HEK293 (cell line): ENCODE data around the gene TRIM3.

ENCODE experiments used
- CTCF ChIA-PET: fragments of 350-600 bp; formaldehyde crosslinking; extraction: SDS; loops from one replicate; lab custom pipeline; 2021; ENCODE audit warnings: antibody characterized with exemption; lab: Yijun Ruan, JAX
- POLR2A ChIA-PET: fragments of 300-600 bp; formaldehyde crosslinking; extraction: SDS; loops from one replicate; lab custom pipeline; 2020; ENCODE audit warnings: antibody characterized with exemption, inconsistent platforms; lab: Yijun Ruan, JAX
- H3K27ac ChIP-seq: fragments of 200-500 bp; sonication (Bioruptor generic); 2 replicates; pipeline ENCODE4 v1.5.1; 2014; ENCODE audit warnings: low read depth, low read length, control low read depth, inconsistent platforms; ENCODE audit errors: extremely low read depth
- H3K36me3 ChIP-seq, 2 experiments: fragments of 200-500 bp in 1 of 2; sonication (Bioruptor generic) in 1 of 2; 1 replicate in 1 of 2; 2 replicates in 1 of 2; pipeline ENCODE4 v1.5.1; 2014 to 2017; ENCODE audit warnings: inconsistent platforms in 2 of 2, low read length in 2 of 2; ENCODE audit not compliant: control insufficient read depth in 2 of 2, insufficient read depth in 1 of 2
- H3K4me1 ChIP-seq: fragments of 200-500 bp; sonication (Bioruptor generic); 2 replicates; pipeline ENCODE4 v1.5.1; 2014; ENCODE audit warnings: mild to moderate bottlenecking, low read length, inconsistent platforms; ENCODE audit not compliant: control insufficient read depth, insufficient read depth
- H3K4me3 ChIP-seq: 2 replicates; pipeline ENCODE4 v1.5.1; 2011; ENCODE audit warnings: low read depth, mild to moderate bottlenecking, control low read depth, low read length, moderate library complexity
- H3K9me3 ChIP-seq: fragments of 200-500 bp; sonication (Bioruptor generic); 2 replicates; pipeline ENCODE4 v1.5.1; 2014; ENCODE audit warnings: low read depth, low read length, inconsistent platforms; ENCODE audit not compliant: control insufficient read depth, insufficient read depth
- GLI4 ChIP-seq: fragments of 450-650 bp; formaldehyde crosslinking; IDR thresholded peaks from 2 replicates; pipeline ENCODE4 v1.5.1; 2016; ENCODE audit warnings: missing biosample characterization, missing genetic modification characterization
- HOXA7 ChIP-seq: sonication (generic); formaldehyde crosslinking; IDR thresholded peaks from 2 replicates; pipeline ENCODE4 v1.8.1; 2022; ENCODE audit warnings: missing genetic modification reagents, borderline replicate concordance
- KLF1 ChIP-seq: fragments of 450-650 bp; formaldehyde crosslinking; IDR thresholded peaks from 2 replicates; pipeline ENCODE4 v1.5.1; 2016; ENCODE audit warnings: missing biosample characterization, missing genetic modification characterization
- KLF10 ChIP-seq: fragments of 450-650 bp; IDR thresholded peaks from 2 replicates; pipeline ENCODE4 v1.5.1; 2018; ENCODE audit warnings: missing biosample characterization, mild to moderate bottlenecking, missing genetic modification characterization
- KLF9 ChIP-seq: fragments of 450-650 bp; formaldehyde crosslinking; IDR thresholded peaks from 2 replicates; pipeline ENCODE4 v1.5.1; 2016; ENCODE audit warnings: missing biosample characterization, missing genetic modification characterization, low read depth
- ZBTB7A ChIP-seq: fragments of 450-650 bp; formaldehyde crosslinking; IDR thresholded peaks from 2 replicates; pipeline ENCODE4 v1.5.1; 2016; ENCODE audit warnings: low read depth, missing biosample characterization, missing genetic modification characterization
- ZIC2 ChIP-seq: fragments of 450-650 bp; formaldehyde crosslinking; IDR thresholded peaks from 2 replicates; pipeline ENCODE4 v1.5.1; 2016; ENCODE audit warnings: missing biosample characterization, missing genetic modification characterization
- ZNF133 ChIP-seq: fragments of 450-650 bp; formaldehyde crosslinking; IDR thresholded peaks from 2 replicates; pipeline ENCODE4 v1.5.1; 2016; ENCODE audit warnings: missing biosample characterization, missing genetic modification characterization
- ZNF157 ChIP-seq: fragments of 450-650 bp; formaldehyde crosslinking; IDR thresholded peaks from 2 replicates; pipeline ENCODE4 v1.5.1; 2016; ENCODE audit warnings: missing biosample characterization, missing genetic modification characterization
- ZNF202 ChIP-seq: fragments of 450-650 bp; formaldehyde crosslinking; IDR thresholded peaks from 2 replicates; pipeline ENCODE4 v1.5.1; 2016; ENCODE audit warnings: missing biosample characterization, missing genetic modification characterization, borderline replicate concordance
- ZNF350 ChIP-seq: fragments of 450-650 bp; formaldehyde crosslinking; IDR thresholded peaks from 2 replicates; pipeline ENCODE4 v1.5.0; 2017; ENCODE audit warnings: missing biosample characterization, mild to moderate bottlenecking, missing genetic modification characterization
- ZNF391 ChIP-seq: fragments of 450-650 bp; formaldehyde crosslinking; IDR thresholded peaks from 2 replicates; pipeline ENCODE4 v1.5.1; 2016; ENCODE audit warnings: low read depth, missing biosample characterization, missing genetic modification characterization, borderline replicate concordance
- ZNF404 ChIP-seq: fragments of 450-650 bp; formaldehyde crosslinking; IDR thresholded peaks from 2 replicates; pipeline ENCODE4 v1.5.1; 2017; ENCODE audit warnings: missing biosample characterization, missing genetic modification characterization
- ZNF510 ChIP-seq: fragments of 450-650 bp; formaldehyde crosslinking; IDR thresholded peaks from 2 replicates; pipeline ENCODE4 v1.5.1; 2018; ENCODE audit warnings: mild to moderate bottlenecking, missing genetic modification characterization, missing biosample characterization; ENCODE audit not compliant: insufficient replicate concordance
- ZNF514 ChIP-seq: fragments of 450-650 bp; formaldehyde crosslinking; IDR thresholded peaks from 2 replicates; pipeline ENCODE4 v1.5.1; 2016; ENCODE audit warnings: missing biosample characterization, missing genetic modification characterization
- ZNF549 ChIP-seq: fragments of 450-650 bp; IDR thresholded peaks from 2 replicates; pipeline ENCODE4 v1.5.1; 2018; ENCODE audit warnings: missing biosample characterization, missing genetic modification characterization, mild to moderate bottlenecking, inconsistent platforms, moderate library complexity
- ZNF596 ChIP-seq: fragments of 450-650 bp; IDR thresholded peaks from 2 replicates; pipeline ENCODE4 v1.5.0; 2018; ENCODE audit warnings: missing biosample characterization, mild to moderate bottlenecking, missing genetic modification characterization, moderate library complexity
- ZNF701 ChIP-seq: fragments of 450-650 bp; formaldehyde crosslinking; IDR thresholded peaks from 2 replicates; pipeline ENCODE4 v1.5.1; 2016; ENCODE audit warnings: missing biosample characterization, missing genetic modification characterization
- ZNF785 ChIP-seq: fragments of 450-650 bp; formaldehyde crosslinking; IDR thresholded peaks from 2 replicates; pipeline ENCODE4 v1.5.1; 2016; ENCODE audit warnings: missing biosample characterization, missing genetic modification characterization
- TF ChIP-seq, protein P1 (sequence below): fragments of 450-650 bp; formaldehyde crosslinking; IDR thresholded peaks from 2 replicates; pipeline ENCODE4 v1.5.1; 2016; ENCODE audit warnings: missing biosample characterization, missing genetic modification characterization
- TF ChIP-seq, protein P2 (sequence below): fragments of 450-650 bp; formaldehyde crosslinking; IDR thresholded peaks from 2 replicates; pipeline ENCODE4 v1.5.1; 2016; ENCODE audit warnings: missing biosample characterization, missing genetic modification characterization, low read depth
- TF ChIP-seq, protein P3 (sequence below): fragments of 450-650 bp; IDR thresholded peaks from 2 replicates; pipeline ENCODE4 v1.5.1; 2018; ENCODE audit warnings: missing biosample characterization, mild to moderate bottlenecking, missing genetic modification characterization
- TF ChIP-seq, protein P4 (sequence below): fragments of 450-650 bp; formaldehyde crosslinking; IDR thresholded peaks from 2 replicates; pipeline ENCODE4 v1.5.1; 2016; ENCODE audit warnings: missing biosample characterization, missing genetic modification characterization

Gene TRIM3

DNA sequence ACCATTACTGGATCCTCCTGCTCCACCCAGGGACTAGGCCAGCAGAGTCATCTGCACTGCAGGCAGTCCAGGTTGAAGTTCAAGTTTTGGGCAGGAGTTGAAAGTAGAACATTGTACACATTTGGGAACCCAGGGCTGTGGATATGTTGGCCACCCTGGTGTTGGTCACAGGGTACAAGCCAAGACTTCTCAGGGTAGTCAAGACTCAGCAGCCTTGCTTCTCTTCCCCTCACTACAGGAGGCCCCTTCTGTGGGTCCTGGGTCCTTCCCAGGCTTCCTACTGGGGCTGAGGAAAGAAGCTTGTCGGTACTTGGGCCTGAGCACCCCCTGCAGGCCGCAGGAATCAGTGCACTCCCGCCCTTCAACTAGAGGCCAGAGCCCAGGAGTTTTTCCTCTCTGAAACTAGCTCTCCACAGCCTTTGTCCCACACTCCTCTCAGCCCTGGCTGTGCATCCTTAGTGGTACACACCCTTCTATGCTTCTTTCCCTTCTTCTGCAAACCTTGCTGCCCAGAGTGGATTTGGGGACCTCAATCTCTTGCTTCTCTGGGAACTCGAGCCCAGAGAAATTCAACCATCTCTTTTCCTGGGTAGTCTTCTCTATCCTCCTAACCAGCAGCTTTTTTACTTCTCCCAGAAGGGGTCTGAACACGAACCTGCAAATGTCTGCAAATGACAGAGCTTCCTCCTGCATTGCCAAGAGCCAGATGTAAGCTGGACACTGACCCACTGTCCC lies 30.3 kb downstream of the TRIM3 start:
- CTCF ChIA-PET = interaction anchor here (0.5 to 11.2 kb wide), 34 partner anchors 9 to 1748 kb away, joined by 3 to 228 read pairs (median 4); partner anchors contain the start of genes SMPD1, TIMM10B and TRIM3
- no peak overlapping the region for H3K4me3 ChIP-seq
- no peaks in the 10 kb centered on the region for H3K9me3 ChIP-seq
- POLR2A ChIA-PET = interaction anchor here (0.7 to 1.5 kb wide), 5 partner anchors 24 to 64 kb away, joined by 3 to 4 read pairs (median 3); partner anchors contain the start of genes APBB1 and SMPD1
- peaks cover 0 to 8% of the 10 kb centered on the region in 2 experiments; a peak in 1 of 3 replicates for H3K36me3 ChIP-seq
- H3K4me1 ChIP-seq = no peaks in the 10 kb centered on the region
- TF ChIP-seq, protein P1, sequence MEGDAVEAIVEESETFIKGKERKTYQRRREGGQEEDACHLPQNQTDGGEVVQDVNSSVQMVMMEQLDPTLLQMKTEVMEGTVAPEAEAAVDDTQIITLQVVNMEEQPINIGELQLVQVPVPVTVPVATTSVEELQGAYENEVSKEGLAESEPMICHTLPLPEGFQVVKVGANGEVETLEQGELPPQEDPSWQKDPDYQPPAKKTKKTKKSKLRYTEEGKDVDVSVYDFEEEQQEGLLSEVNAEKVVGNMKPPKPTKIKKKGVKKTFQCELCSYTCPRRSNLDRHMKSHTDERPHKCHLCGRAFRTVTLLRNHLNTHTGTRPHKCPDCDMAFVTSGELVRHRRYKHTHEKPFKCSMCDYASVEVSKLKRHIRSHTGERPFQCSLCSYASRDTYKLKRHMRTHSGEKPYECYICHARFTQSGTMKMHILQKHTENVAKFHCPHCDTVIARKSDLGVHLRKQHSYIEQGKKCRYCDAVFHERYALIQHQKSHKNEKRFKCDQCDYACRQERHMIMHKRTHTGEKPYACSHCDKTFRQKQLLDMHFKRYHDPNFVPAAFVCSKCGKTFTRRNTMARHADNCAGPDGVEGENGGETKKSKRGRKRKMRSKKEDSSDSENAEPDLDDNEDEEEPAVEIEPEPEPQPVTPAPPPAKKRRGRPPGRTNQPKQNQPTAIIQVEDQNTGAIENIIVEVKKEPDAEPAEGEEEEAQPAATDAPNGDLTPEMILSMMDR (tag by site-specific recombination) = 0 out of 2 replicates have a peak, but pooled peaks have one; percentile 25
- no peak for TF ChIP-seq ZNF785 (tag by site-specific recombination)
- H3K27ac ChIP-seq = no peak overlapping the region

DNA sequence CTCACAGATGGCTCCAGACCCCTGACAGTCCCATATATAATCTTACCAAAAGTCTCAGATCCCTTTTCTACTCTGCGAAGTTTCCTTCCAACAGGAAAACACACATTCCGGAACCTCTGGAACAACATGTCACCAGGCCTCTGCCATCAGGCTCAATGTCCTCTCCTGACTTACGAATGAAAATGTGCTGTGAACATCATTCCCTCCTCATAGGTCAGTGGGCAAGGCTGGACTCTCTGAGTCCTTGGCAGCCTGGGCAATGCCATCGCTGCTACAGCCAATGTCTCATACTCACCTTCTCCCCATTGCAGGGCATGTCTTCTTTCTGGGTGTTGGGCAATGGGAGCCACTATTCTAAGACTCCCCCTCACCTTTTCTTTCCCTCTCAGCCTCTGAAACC lies 31.3 kb downstream of the TRIM3 start:
- ChIA-PET CTCF (interaction anchor here (0.7 to 11.2 kb wide), 9 partner anchors 16 to 1579 kb away, joined by 3 to 228 read pairs (median 8); partner anchors contain the start of gene SMPD1), POLR2A (no interaction called here)
- no peak overlapping the region for H3K4me3 ChIP-seq
- TF ChIP-seq ZNF157 (tag by site-specific recombination) = no peak
- no peak for TF ChIP-seq GLI4 (tag by site-specific recombination)
- no peak for TF ChIP-seq ZNF404
- TF ChIP-seq, protein P2, sequence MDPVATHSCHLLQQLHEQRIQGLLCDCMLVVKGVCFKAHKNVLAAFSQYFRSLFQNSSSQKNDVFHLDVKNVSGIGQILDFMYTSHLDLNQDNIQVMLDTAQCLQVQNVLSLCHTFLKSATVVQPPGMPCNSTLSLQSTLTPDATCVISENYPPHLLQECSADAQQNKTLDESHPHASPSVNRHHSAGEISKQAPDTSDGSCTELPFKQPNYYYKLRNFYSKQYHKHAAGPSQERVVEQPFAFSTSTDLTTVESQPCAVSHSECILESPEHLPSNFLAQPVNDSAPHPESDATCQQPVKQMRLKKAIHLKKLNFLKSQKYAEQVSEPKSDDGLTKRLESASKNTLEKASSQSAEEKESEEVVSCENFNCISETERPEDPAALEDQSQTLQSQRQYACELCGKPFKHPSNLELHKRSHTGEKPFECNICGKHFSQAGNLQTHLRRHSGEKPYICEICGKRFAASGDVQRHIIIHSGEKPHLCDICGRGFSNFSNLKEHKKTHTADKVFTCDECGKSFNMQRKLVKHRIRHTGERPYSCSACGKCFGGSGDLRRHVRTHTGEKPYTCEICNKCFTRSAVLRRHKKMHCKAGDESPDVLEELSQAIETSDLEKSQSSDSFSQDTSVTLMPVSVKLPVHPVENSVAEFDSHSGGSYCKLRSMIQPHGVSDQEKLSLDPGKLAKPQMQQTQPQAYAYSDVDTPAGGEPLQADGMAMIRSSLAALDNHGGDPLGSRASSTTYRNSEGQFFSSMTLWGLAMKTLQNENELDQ (tag by site-specific recombination) = no peak
- no peak for TF ChIP-seq ZNF391 (tag by site-specific recombination)
- TF ChIP-seq ZBTB7A (tag by site-specific recombination) = no peak
- TF ChIP-seq, all 188 proteins: peak for 0
- Histone ChIP-seq H3K36me3 (peaks cover 0 to under 1% of the 10 kb centered on the region in 2 experiments; a peak in 1 of 3 replicates), H3K9me3 (no peaks in the 10 kb centered on the region), H3K4me1 (no peaks in the 10 kb centered on the region), H3K27ac (no peak overlapping the region)

GRCh38 chr11:6440906-6441358 lies 32.8 kb downstream of the TRIM3 start, which contains the start of gene HPX:
Gene HPX, minus strand, starts transcription at chr11:6440987. Its CDS starts 24 bp downstream, at chr11:6440963.
- POLR2A ChIA-PET = no interaction called here

More at GRCh38 chr11:6440906-6441358, 32.8 kb downstream of the TRIM3 start, which contains the start of gene HPX:
- no peaks in the 10 kb centered on the region for H3K36me3 ChIP-seq
- TF ChIP-seq ZNF514 (tag by site-specific recombination) (no peak), KLF9 (tag by site-specific recombination) (no peak), KLF10 (tag by site-specific recombination) (no peak), ZIC2 (tag by site-specific recombination) (no peak), ZNF350 (tag by site-specific recombination) (no peak), ZNF549 (no peak), ZNF202 (no peak), HOXA7 (CRISPR knock-in tag) (no peak), ZNF701 (tag by site-specific recombination) (no peak), ZNF510 (no peak), ZNF596 (tag by site-specific recombination) (no peak), KLF1 (tag by site-specific recombination) (no peak), ZNF133 (tag by site-specific recombination) (no peak)
- TF ChIP-seq, protein P3, sequence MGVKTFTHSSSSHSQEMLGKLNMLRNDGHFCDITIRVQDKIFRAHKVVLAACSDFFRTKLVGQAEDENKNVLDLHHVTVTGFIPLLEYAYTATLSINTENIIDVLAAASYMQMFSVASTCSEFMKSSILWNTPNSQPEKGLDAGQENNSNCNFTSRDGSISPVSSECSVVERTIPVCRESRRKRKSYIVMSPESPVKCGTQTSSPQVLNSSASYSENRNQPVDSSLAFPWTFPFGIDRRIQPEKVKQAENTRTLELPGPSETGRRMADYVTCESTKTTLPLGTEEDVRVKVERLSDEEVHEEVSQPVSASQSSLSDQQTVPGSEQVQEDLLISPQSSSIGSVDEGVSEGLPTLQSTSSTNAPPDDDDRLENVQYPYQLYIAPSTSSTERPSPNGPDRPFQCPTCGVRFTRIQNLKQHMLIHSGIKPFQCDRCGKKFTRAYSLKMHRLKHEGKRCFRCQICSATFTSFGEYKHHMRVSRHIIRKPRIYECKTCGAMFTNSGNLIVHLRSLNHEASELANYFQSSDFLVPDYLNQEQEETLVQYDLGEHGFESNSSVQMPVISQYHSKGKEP (tag by site-specific recombination) = no peak
- TF ChIP-seq, protein P4, sequence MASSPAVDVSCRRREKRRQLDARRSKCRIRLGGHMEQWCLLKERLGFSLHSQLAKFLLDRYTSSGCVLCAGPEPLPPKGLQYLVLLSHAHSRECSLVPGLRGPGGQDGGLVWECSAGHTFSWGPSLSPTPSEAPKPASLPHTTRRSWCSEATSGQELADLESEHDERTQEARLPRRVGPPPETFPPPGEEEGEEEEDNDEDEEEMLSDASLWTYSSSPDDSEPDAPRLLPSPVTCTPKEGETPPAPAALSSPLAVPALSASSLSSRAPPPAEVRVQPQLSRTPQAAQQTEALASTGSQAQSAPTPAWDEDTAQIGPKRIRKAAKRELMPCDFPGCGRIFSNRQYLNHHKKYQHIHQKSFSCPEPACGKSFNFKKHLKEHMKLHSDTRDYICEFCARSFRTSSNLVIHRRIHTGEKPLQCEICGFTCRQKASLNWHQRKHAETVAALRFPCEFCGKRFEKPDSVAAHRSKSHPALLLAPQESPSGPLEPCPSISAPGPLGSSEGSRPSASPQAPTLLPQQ = no peak
- TF ChIP-seq, all 188 proteins: peak for 0
- Histone ChIP-seq H3K4me1 (no peaks in the 10 kb centered on the region), H3K27ac (no peak within 1 kb of the TSS), H3K4me3 (no peak within 1 kb of the TSS), H3K9me3 (no peaks in the 10 kb centered on the region)
- CTCF ChIA-PET = interaction anchor here (0.6 to 11.2 kb wide), 9 partner anchors 12 to 242 kb away, joined by 3 to 228 read pairs (median 5); partner anchors contain the start of gene MRPL17
